Natural killer cell treated with Interleukin-12 subunit alpha and Interleukin-12 subunit beta and Interleukin-15 and Interleukin-18, amount 100 ng/mL, for 72 hours (primary cell): ENCODE measurements around the gene SCUBE1. TPM values are rescaled to one million over a fixed set of nuclear protein-coding genes. Genes with fewer than 3 reads are reported as not detected.
A peak's percentile ranks its signal among the peaks of the same experiment; 100 is the strongest.

ENCODE experiments used
- ATAC-seq, 2 donors: fragments of 150-1000 bp; cut with Tn5 transposase in 1 of 2; sonication (Bioruptor Pico), chemical (Tn5 transposase) in 1 of 2; 2 replicates each; pipeline ENCODE4 v1.10.0; 2021
- DNase-seq: peaks from one replicate; pipeline ENCODE4 v3.0.0; 2022; ENCODE audit warnings: low spot score
- H3K27ac Mint-ChIP-seq, 2 donors: 1 replicate in 1 of 2; 2 replicates in 1 of 2; pipeline ENCODE4 v1.8.0; 2022; ENCODE audit warnings: mixed read lengths in 2 of 2, mild to moderate bottlenecking in 1 of 2, moderate library complexity in 1 of 2
- H3K27me3 Mint-ChIP-seq, 2 donors: 1 replicate in 1 of 2; 2 replicates in 1 of 2; pipeline ENCODE4 v1.8.0; 2022; ENCODE audit warnings: mixed read lengths in 2 of 2
- H3K36me3 Mint-ChIP-seq: one replicate; pipeline ENCODE4 v1.8.0; 2022; ENCODE audit warnings: mixed read lengths
- H3K4me1 Mint-ChIP-seq, 2 donors: 1 replicate in 1 of 2; 2 replicates in 1 of 2; pipeline ENCODE4 v1.8.0; 2022; ENCODE audit warnings: low read depth in 2 of 2, mixed read lengths in 2 of 2, mild to moderate bottlenecking in 1 of 2
- H3K4me3 Mint-ChIP-seq: one replicate; pipeline ENCODE4 v1.8.0; 2022; ENCODE audit warnings: mixed read lengths
- H3K9me3 Mint-ChIP-seq: 2 replicates; pipeline ENCODE4 v1.8.0; 2022; ENCODE audit warnings: mixed read lengths
- total RNA-seq, 2 donors: library from RNA; stranded (reverse); gene quantifications; one replicate each; pipeline ENCODE4 v1.2.3, GENCODE V29; 2022

Gene SCUBE1
- total RNA-seq, 2 donors from 2014 or later = 0.14 TPM; not detected in 1

DNA sequence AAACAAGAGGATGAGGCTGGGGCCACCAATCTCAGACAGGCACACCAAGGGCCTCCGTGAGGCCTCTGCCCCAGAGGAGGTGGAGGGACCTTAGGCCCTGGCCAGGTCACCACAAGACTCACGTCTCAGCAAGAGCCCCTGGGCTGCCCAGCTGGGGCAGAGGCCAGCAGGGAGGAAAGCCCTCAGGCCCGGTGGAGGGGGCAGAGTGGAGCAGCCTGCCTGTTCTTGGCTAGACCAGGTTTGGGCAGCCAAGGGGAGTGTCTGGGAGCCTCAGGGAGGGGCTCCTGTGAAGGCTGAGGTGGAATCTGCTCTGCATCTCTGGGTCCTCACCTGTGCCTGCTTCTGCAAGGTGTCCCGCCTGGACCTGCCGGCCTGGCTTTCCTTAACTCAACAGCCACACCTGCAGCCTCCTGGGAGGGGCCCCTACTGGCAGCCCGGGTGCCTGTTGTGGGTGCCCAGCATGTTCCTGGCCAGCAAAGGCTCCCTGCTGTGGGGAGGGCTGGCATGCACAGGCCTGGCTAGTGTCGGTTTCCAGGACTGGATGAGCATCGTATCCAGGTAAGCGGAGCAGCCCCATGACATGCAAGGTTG is 168.1 kb downstream of the SCUBE1 start:
- DNase-seq (no peak), ATAC-seq (no peak)
- no peak overlapping the region for H3K27ac Mint-ChIP-seq
- H3K4me3 Mint-ChIP-seq = no peak overlapping the region
- H3K27me3 Mint-ChIP-seq = no peaks in the 10 kb centered on the region
- H3K36me3 Mint-ChIP-seq = no peaks in the 10 kb centered on the region
- H3K9me3 Mint-ChIP-seq = no peaks in the 10 kb centered on the region
- H3K4me1 Mint-ChIP-seq = peaks cover 0 to 12% of the 10 kb centered on the region in 2 donors

DNA sequence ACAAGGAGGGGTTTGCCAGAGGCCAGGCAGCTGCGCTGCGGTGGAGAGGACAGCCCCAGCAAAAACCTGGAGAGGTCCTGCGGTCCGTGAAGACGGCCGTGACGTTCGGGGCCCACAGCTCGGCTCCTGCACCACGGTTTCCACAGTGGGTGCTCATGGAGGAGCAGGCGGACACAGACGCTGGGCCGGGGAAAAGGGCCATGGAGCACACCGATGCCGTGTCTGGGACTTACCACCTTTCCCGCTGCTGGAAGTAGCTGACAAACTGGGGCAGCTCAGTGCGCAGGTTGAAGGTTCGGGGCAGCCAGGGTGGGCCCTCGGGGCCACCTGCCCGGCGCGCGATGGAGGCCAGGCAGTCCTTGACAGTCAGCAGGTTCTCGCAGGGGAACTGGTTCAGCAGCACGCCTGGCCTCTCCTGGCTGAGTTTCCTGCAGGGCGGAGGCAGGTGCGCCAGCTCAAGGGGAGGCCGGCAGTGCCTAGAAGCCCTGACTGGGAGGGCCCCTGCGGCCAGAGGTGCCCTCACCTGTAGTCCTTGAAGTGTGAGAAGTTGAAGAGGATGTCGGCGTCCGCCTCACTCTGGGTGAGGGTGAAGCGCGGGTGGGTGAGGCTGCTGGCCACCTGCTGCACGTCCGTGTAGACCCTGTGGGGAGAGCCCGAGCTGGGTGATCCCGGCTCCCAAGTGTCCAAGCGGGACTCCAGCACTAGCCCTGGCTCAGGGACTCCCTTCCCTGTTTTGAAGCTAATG is 169.0 kb downstream of the SCUBE1 start:
- ATAC-seq = no peak
- H3K27ac Mint-ChIP-seq = no peak overlapping the region
- no peaks in the 10 kb centered on the region for H3K27me3 Mint-ChIP-seq
- no peak overlapping the region for H3K4me3 Mint-ChIP-seq
- H3K4me1 Mint-ChIP-seq = peaks cover 0 to 12% of the 10 kb centered on the region in 2 donors
- no peaks in the 10 kb centered on the region for H3K36me3 Mint-ChIP-seq
- DNase-seq = no peak
- H3K9me3 Mint-ChIP-seq = no peaks in the 10 kb centered on the region

DNA sequence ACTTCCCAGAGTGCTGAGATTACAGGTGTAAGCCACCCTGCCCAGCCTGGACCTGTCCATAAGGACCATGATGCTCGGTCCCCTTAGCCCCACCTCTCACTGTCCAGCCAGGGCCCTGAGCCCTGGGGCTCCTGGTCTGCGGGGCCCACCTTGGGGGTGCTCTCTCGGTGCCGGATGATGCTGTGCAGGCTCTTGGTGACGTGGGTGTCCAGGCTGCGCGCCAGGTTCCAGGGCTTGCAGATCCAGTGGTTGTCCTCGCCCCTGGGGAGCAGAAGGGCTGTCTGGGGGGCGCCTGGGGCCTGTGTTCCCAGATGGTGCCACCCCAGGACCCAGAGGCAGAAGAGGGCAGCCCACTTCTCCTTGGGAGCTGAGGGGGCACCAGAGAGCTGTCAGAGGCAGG is 169.6 kb downstream of the SCUBE1 start:
- no peaks in the 10 kb centered on the region for H3K27me3 Mint-ChIP-seq
- DNase-seq (no peak), ATAC-seq (peak in 1 of 2 donors; percentile 26)
- no peaks in the 10 kb centered on the region for H3K36me3 Mint-ChIP-seq
- H3K27ac Mint-ChIP-seq = no peak overlapping the region
- no peaks in the 10 kb centered on the region for H3K9me3 Mint-ChIP-seq
- no peak overlapping the region for H3K4me3 Mint-ChIP-seq
- peaks cover 0 to 15% of the 10 kb centered on the region in 2 donors for H3K4me1 Mint-ChIP-seq

DNA sequence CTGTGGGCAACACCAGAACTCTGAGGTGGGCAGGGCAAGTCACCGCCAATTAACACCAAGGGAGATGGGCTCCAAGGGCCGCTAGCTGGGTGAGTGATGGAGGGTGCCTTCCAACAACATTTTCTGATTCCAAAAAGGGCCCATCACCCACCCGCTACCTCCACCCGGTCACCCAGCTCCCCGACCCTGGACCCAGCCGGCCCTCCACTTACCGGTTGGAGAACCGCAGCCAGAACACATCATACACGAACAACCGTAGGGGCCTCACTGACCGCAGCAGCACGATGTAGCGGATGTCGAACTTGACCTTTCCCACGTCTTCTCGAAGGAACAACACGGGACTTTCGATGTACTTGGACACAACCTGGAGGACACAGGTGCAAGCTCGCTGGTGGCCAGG is 171.0 kb downstream of the SCUBE1 start:
- H3K27ac Mint-ChIP-seq = no peak overlapping the region
- no peak overlapping the region for H3K4me3 Mint-ChIP-seq
- no peaks in the 10 kb centered on the region for H3K9me3 Mint-ChIP-seq

DNA sequence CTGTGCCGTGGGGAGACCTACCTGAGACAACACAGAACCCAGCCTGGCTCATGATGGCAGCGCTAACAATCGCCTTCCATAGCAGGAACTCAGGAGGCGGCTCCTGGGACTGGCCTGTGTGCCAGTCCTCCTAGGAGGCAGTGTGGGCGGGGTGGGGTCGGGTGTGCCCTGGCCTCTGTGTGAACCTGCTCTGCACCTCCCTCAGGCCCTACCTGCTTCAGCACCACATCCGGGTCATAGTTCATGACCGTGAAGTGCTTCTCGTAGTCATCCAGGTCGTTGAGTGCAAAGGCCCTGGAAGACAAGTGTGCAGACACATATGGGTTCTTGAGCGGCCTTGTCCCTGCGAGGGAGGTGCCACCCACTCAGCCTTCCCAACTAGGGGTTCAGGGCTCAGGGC is 171.6 kb downstream of the SCUBE1 start:
- no peak overlapping the region for H3K4me3 Mint-ChIP-seq
- no peak for DNase-seq
- H3K36me3 Mint-ChIP-seq = no peaks in the 10 kb centered on the region
- H3K4me1 Mint-ChIP-seq = peaks cover 0 to 19% of the 10 kb centered on the region in 2 donors
- no peaks in the 10 kb centered on the region for H3K9me3 Mint-ChIP-seq
- no peaks in the 10 kb centered on the region for H3K27me3 Mint-ChIP-seq
- H3K27ac Mint-ChIP-seq = no peak overlapping the region
- ATAC-seq = no peak

More for the DNA sequence above, 171.0 kb downstream of the SCUBE1 start:
- no peaks in the 10 kb centered on the region for H3K36me3 Mint-ChIP-seq
- H3K4me1 Mint-ChIP-seq = peaks cover 0 to 19% of the 10 kb centered on the region in 2 donors
- DNase-seq (no peak), ATAC-seq (no peak)
- no peaks in the 10 kb centered on the region for H3K27me3 Mint-ChIP-seq

DNA sequence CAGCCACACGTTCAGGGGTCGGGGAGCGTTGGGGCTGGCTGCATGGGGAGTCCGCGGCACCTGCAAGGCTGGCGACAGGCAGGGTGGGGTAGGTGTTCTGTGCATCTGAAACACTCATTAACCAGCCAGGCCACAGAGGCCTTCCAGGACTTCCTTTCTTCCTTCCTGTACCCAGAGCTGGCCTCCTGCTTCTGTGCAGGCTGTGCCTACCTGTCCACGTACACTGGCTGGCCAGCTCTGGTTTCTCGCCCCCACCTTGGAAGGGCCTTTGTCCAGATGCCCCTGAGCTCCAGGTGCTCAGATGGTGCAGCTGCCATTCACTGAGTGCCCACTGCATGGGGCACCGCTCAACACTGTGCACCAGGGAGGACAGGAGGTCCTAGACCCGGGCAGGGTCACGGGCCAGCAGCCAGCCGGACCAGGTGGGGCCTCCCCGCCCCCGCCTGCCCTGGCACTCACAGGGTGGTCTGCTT is 172.1 kb downstream of the SCUBE1 start:
- Mint-ChIP-seq H3K9me3 (no peaks in the 10 kb centered on the region), H3K4me3 (no peak overlapping the region), H3K27ac (no peak overlapping the region), H3K36me3 (no peaks in the 10 kb centered on the region), H3K4me1 (peaks cover 0 to 17% of the 10 kb centered on the region in 2 donors), H3K27me3 (no peaks in the 10 kb centered on the region)
- DNase-seq (no peak), ATAC-seq (peak; percentile 15 to 37)

DNA sequence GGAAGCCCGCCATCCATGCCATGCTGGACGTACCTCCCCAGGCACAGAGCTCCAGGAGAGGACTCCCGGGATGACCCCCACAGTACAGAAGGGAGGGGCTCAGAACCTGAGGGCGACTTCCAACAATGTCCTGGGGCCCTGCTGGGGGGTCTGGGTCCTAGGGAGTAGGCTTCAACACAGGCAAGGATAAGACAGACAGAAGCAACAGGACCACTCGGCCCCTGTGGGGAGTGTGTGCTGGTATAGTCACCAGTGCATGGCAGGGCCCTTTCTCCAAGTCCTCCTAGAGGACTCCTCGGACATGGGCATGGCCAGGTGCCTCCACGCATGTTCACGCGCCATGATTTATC is 173.1 kb downstream of the SCUBE1 start:
- Mint-ChIP-seq H3K27ac (no peak overlapping the region), H3K9me3 (no peaks in the 10 kb centered on the region), H3K27me3 (no peaks in the 10 kb centered on the region), H3K4me3 (no peak overlapping the region), H3K4me1 (peaks cover 0 to 16% of the 10 kb centered on the region in 2 donors), H3K36me3 (no peaks in the 10 kb centered on the region)
- ATAC-seq (no peak), DNase-seq (no peak)

DNA sequence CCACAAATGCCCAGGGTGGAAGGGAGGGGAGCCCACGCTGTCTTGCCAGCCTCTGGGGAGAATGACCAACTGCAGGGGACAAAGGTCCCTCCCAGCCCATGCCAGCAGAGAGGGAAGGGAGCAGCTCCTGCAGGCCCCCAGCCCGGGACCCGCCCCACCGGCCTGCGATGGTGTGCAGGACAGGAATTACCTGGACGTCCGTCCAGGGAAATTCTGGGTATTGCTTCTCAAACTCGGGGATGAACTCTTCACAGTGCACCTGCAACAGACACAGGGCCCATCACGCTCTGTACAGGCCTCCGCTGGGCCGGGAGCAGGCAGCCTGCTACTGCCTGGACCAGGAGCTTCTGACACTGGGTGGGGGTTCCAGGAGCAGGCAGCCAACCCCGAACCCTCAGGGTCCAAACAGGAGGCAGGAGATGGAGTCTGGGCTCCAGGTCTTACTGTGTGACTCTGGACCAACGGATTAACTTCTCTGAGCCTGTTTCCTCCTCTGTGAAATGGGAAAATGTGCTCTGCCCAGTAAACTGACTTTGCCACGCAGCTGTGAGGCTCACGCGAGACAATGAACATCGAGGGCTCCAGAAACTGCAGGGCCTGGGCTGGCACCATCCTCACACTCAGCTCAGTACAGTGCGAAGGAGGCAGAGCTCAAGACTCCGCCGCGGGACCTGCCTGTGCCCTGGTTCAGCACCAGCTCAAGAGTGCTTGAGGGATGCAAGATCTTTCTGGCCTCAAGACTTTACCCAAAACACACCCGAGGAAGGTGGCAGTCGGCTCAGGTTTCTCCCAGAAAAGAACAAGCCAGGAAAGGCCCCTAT is 173.7 kb downstream of the SCUBE1 start:
- H3K27me3 Mint-ChIP-seq = no peaks in the 10 kb centered on the region
- H3K36me3 Mint-ChIP-seq = no peaks in the 10 kb centered on the region
- peaks cover 0 to 16% of the 10 kb centered on the region in 2 donors for H3K4me1 Mint-ChIP-seq
- no peaks in the 10 kb centered on the region for H3K9me3 Mint-ChIP-seq
- DNase-seq (no peak), ATAC-seq (no peak)
- H3K4me3 Mint-ChIP-seq = no peak overlapping the region
- H3K27ac Mint-ChIP-seq = peak overlapping the region in 1 of 2 donors; percentile 11

DNA sequence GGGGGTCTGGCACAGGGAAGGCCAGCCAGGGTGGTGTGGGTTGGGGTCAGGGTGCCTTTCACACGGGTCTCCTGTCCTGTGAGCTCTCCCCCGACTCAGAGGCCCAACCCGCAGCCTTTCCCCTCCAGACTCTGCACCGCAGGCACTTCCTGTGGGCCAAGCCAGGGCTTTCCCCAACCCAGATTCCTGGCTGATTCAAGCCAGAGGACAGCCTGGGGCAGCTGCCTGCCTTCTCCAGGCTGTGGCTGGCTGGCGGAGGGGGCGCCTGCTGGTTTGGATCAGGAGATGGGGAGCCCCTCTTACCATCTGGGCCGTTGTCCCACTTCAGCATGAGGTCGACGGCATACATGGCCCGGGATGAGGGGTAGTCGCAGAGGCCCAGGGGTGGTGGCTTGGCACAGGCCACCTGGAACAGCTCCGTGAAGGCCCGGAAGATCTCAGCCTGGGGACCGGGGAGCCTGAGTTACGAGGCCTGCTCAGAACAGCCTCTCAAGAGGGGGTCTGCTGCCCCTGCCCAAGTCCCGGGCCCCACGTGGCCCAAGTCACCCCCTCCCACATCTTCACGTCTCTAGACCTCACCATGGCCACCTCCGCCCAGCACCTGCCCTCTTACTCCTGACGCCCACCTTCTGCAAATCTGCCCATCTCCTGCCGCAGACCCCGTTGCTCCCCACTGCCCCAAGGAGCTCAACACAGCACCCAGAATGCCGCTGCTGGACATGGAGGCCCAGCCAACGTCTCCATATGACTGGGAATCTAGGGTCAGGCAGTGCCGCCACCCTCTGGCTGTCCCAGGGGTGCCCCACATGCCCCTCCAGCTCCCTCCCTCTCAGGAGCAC is 174.5 kb downstream of the SCUBE1 start:
- Mint-ChIP-seq H3K9me3 (no peaks in the 10 kb centered on the region), H3K4me3 (no peak overlapping the region), H3K27ac (peak overlapping the region in 1 of 2 donors; percentile 11), H3K27me3 (no peaks in the 10 kb centered on the region), H3K4me1 (peaks cover 0 to 18% of the 10 kb centered on the region in 2 donors), H3K36me3 (no peaks in the 10 kb centered on the region)
- DNase-seq (no peak), ATAC-seq (peak in 1 of 2 donors; percentile 65)

DNA sequence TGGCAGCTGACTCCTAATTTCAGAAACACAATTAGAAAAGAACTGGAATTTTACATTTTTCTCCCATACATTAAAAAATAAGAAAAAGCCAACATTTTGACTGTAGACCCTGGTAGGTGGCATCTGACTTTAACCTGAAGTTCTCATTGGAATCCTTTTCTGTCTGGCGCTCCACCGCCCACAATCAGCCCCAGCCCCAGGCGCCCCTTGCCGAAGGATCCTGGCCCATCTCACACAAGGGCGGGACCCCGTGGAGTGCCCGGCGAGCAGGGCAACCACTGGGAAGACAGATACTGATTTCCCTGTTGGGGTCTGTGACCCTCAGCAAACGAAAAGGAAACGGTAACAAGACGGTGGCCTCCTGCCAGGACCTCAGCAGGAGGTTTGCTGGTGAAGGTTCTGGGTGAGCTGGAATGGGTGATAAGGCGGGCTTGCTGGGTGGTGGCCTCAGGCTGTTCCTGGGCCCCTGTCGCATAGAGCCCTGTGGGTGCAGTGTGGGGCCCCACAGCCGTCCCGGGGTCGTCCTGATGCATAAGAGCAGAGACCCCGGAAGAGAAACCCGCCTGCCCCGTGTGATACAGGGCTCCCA is 176.1 kb downstream of the SCUBE1 start:
- H3K4me3 Mint-ChIP-seq = no peak overlapping the region
- H3K27me3 Mint-ChIP-seq = no peaks in the 10 kb centered on the region
- no peaks in the 10 kb centered on the region for H3K9me3 Mint-ChIP-seq
- DNase-seq (no peak), ATAC-seq (no peak)
- H3K36me3 Mint-ChIP-seq = no peaks in the 10 kb centered on the region
- no peak overlapping the region for H3K27ac Mint-ChIP-seq
- H3K4me1 Mint-ChIP-seq = peaks cover 0 to 18% of the 10 kb centered on the region in 2 donors

DNA sequence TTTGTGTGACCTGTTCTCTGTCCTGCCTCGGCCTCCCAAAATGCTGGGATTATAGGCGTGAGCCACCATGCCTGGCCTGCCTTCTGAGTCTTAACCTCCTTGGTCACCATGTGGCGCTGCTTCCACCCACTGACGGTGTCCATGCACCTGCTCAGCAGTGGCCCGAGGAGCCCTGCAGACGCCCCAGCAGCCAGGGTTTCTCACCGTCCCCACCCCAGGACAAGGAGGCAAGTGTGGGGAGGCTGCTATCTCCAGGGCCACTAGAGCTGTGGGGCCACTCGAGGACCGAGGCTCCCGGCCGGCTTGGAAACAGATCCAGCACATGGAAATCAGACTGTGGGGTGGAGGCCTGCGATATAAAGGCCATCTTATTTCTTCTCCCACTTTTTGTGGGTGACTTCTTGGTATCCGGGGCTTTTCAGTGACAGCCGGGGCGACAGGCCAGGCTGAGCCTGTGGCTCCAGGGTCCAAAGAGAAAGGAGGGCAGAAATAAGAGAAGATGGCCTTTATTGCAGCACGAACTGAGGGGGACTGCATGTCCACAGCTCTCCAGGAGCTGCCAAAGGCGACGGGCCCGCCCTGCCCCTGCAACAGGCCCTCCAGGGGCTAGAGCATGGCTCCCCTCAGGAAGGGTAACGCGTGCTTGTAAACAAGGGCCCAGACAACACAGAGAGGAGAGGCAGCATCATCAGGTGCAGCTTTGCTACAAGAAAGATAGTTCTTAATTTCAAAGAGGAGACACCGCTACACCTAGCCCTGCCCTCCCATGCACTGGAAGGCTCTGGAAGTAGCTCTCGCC is 176.8 kb downstream of the SCUBE1 start:
- H3K27me3 Mint-ChIP-seq = no peaks in the 10 kb centered on the region
- no peaks in the 10 kb centered on the region for H3K36me3 Mint-ChIP-seq
- DNase-seq (no peak), ATAC-seq (no peak)
- peaks cover 0 to 18% of the 10 kb centered on the region in 2 donors for H3K4me1 Mint-ChIP-seq
- no peak overlapping the region for H3K4me3 Mint-ChIP-seq
- no peaks in the 10 kb centered on the region for H3K9me3 Mint-ChIP-seq
- no peak overlapping the region for H3K27ac Mint-ChIP-seq

DNA sequence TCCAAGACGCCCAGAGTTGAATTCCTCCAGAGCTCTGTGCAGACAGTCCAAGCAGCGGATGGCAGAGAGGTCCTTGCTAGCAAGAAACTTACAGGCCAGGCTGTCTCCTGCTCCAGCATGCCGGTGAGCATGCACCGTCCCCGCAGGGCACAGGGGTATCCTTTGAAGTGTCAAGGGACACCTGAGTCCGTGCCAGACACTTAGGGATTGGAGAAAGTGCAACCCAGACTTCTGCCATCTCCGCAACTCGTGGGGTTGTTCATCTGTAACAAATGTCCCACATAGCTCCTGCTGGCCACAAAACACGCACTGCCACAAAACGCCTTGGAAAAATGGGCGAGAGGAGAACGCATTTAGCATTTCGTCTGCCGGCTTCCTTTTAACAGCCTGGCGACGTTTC is 178.5 kb downstream of the SCUBE1 start:
- Mint-ChIP-seq H3K9me3 (no peaks in the 10 kb centered on the region), H3K27ac (no peak overlapping the region), H3K4me3 (no peak overlapping the region), H3K36me3 (no peaks in the 10 kb centered on the region), H3K27me3 (no peaks in the 10 kb centered on the region), H3K4me1 (peaks cover 0 to 13% of the 10 kb centered on the region in 2 donors)
- ATAC-seq (no peak), DNase-seq (no peak)
